ENCODE data around the gene XAB2. TPM values are rescaled to one million over a fixed set of nuclear protein-coding genes. Genes with fewer than 3 reads are reported as not detected.

Gene XAB2
- 43.7 and 48.3 TPM in 2 replicates for total RNA-seq

GRCh38 chr19:7629347-7630054 lies at the start of gene XAB2, which contains the start of gene PET100:
Gene XAB2 (minus strand): TSS chr19:7629545. CDS start chr19:7629527, 18 bp downstream.
Gene PET100 (plus strand): TSS chr19:7629793. CDS start chr19:7629834, 41 bp downstream.

GRCh38 chr19:7676854-7677253 lies 47.5 kb upstream of the XAB2 start, which contains the start of gene MCEMP1:
Gene MCEMP1 (plus strand): TSS chr19:7677090. CDS start chr19:7677121, 31 bp downstream.

GRCh38 chr19:7668842-7669241 lies 39.5 kb upstream of the XAB2 start, which contains the start of gene RETN:
Gene RETN (plus strand): TSS chr19:7669049. CDS start chr19:7669327, 278 bp downstream.

GRCh38 chr19:7636691-7637373 lies 7.5 kb upstream of the XAB2 start, which contains the start of gene STXBP2:
Gene STXBP2 (plus strand): TSS chr19:7637110. CDS start chr19:7637150, 40 bp downstream.

GRCh38 chr19:7633698-7634097 lies 4.4 kb upstream of the XAB2 start, which contains the start of gene PCP2:
Gene PCP2 (minus strand): TSS chr19:7633719. CDS start chr19:7633457, 262 bp downstream.

GRCh38 chr19:7595466-7596133 lies 33.7 kb downstream of the XAB2 start, which contains the start of gene CAMSAP3:
Gene CAMSAP3 (plus strand): TSS chr19:7595863. CDS start chr19:7596003, 140 bp downstream.

Small RNAs within 50 kb of the gene (small RNA-seq; reads per million reads assigned to genes)
- gene MIR6792: not detected

Other genes with a start within 250 kb of the XAB2 start
- 2.5 and 5.5 TPM in 2 replicates for gene PEX11G, start 140.5 kb downstream of the XAB2 start, total RNA-seq
- gene ZNF358, start 113.4 kb downstream of the XAB2 start, total RNA-seq: 14.1 and 18.0 TPM in 2 replicates
- 7.8 and 8.8 TPM in 2 replicates for gene MCOLN1, start 106.9 kb downstream of the XAB2 start, total RNA-seq
- gene PNPLA6, start 93.8 kb downstream of the XAB2 start, total RNA-seq: 72.8 and 82.1 TPM in 2 replicates
- not detected in 2 replicates for gene CAMSAP3, start 33.7 kb downstream of the XAB2 start, total RNA-seq
- 9.4 and 9.6 TPM in 2 replicates for gene PET100, start 248 bp upstream of the XAB2 start, total RNA-seq
- not detected in 2 replicates for gene PCP2, start 4.2 kb upstream of the XAB2 start, total RNA-seq
- 1.1 and 5.3 TPM in 2 replicates for gene STXBP2, start 7.6 kb upstream of the XAB2 start, total RNA-seq
- not detected in 2 replicates for gene RETN, start 39.5 kb upstream of the XAB2 start, total RNA-seq
- not detected in 2 replicates for gene MCEMP1, start 47.5 kb upstream of the XAB2 start, total RNA-seq
- 16.6 and 24.3 TPM in 2 replicates for gene TRAPPC5, start 51.3 kb upstream of the XAB2 start, total RNA-seq
- gene FCER2, start 72.6 kb upstream of the XAB2 start, total RNA-seq: not detected in 2 replicates
- not detected in 2 replicates for gene CLEC4G, start 102.6 kb upstream of the XAB2 start, total RNA-seq
- gene CD209, start 118.0 kb upstream of the XAB2 start, total RNA-seq: not detected in 2 replicates
- gene CLEC4M, start 133.7 kb upstream of the XAB2 start, total RNA-seq: not detected in 2 replicates
- 19.5 and 19.7 TPM in 2 replicates for gene EVI5L, start 200.7 kb upstream of the XAB2 start, total RNA-seq
- not detected in 2 replicates for gene PRR36, start 244.8 kb upstream of the XAB2 start, total RNA-seq